Neural crest cell (in vitro differentiated cells): ENCODE measurements around the gene SORT1. TPM values are rescaled to one million over a fixed set of nuclear protein-coding genes. Genes with fewer than 3 reads are reported as not detected.
A peak's percentile ranks its signal among the peaks of the same experiment; 100 is the strongest.

Experiments
- DNase-seq: peaks from one replicate; pipeline ENCODE4 v3.0.0; 2021; ENCODE audit warnings: low read depth, mixed read lengths, low spot score
- H3K27ac Mint-ChIP-seq: one replicate; pipeline ENCODE4 v1.8.0; 2021; ENCODE audit warnings: mild to moderate bottlenecking, mixed read lengths; ENCODE audit not compliant: unreplicated experiment
- H3K27me3 Mint-ChIP-seq: 2 replicates; pipeline ENCODE4 v1.8.0; 2021; ENCODE audit warnings: low read depth, mild to moderate bottlenecking, mixed read lengths
- H3K36me3 Mint-ChIP-seq: 2 replicates; pipeline ENCODE4 v1.8.0; 2021; ENCODE audit warnings: low read depth, mild to moderate bottlenecking, mixed read lengths
- H3K4me1 Mint-ChIP-seq: 2 replicates; pipeline ENCODE4 v1.8.0; 2021; ENCODE audit warnings: mixed read lengths
- H3K4me3 Mint-ChIP-seq: one replicate; pipeline ENCODE4 v1.8.0; 2021; ENCODE audit warnings: mild to moderate bottlenecking, mixed read lengths
- H3K9me3 Mint-ChIP-seq: 2 replicates; pipeline ENCODE4 v1.8.0; 2021; ENCODE audit warnings: mixed read lengths
- CTCF ChIP-seq: fragments of 200-600 bp; sonication (generic); conservative IDR thresholded peaks from 2 replicates; pipeline ENCODE4 v1.5.0; 2021; ENCODE audit warnings: antibody characterized with exemption, mild to moderate bottlenecking
- total RNA-seq: library from RNA; stranded (reverse); gene quantifications from 2 replicates; pipeline ENCODE4 v1.2.1, GENCODE V29; 2021

Gene SORT1
- total RNA-seq, 1 donor from 2014 or later, result 60.8 TPM

- H3K4me1 Mint-ChIP-seq, result no peaks in the 10 kb centered on the region
- no peaks in the 10 kb centered on the region for H3K27me3 Mint-ChIP-seq
- TF ChIP-seq CTCF, result no peak
- H3K4me3 Mint-ChIP-seq, result no peak overlapping the region
- H3K36me3 Mint-ChIP-seq, result peaks cover 9% of the 10 kb centered on the region
- no peak overlapping the region for H3K27ac Mint-ChIP-seq
- no peak for DNase-seq
- no peaks in the 10 kb centered on the region for H3K9me3 Mint-ChIP-seq
Observed at GRCh38 chr1:109316506-109316905, 81.2 kb downstream of the SORT1 start.

GRCh38 chr1:109315288-109315687, 82.4 kb downstream of the SORT1 start:
- peaks cover 6% of the 10 kb centered on the region for H3K36me3 Mint-ChIP-seq
- TF ChIP-seq CTCF, result no peak
- H3K27me3 Mint-ChIP-seq, result no peaks in the 10 kb centered on the region

GRCh38 chr1:109314795-109315194, 82.9 kb downstream of the SORT1 start:
- Mint-ChIP-seq H3K4me3 (no peak overlapping the region), H3K27ac (no peak overlapping the region), H3K27me3 (no peaks in the 10 kb centered on the region), H3K4me1 (no peaks in the 10 kb centered on the region), H3K36me3 (peaks cover 6% of the 10 kb centered on the region), H3K9me3 (no peaks in the 10 kb centered on the region)
- no peak for DNase-seq
- TF ChIP-seq CTCF, result no peak

More at GRCh38 chr1:109315288-109315687, 82.4 kb downstream of the SORT1 start:
- no peak for DNase-seq
- Mint-ChIP-seq H3K4me1 (no peaks in the 10 kb centered on the region), H3K4me3 (no peak overlapping the region), H3K27ac (no peak overlapping the region), H3K9me3 (no peaks in the 10 kb centered on the region)

- no peak for DNase-seq
- TF ChIP-seq CTCF, result no peak
- no peak overlapping the region for H3K27ac Mint-ChIP-seq
- H3K9me3 Mint-ChIP-seq, result no peaks in the 10 kb centered on the region
- no peak overlapping the region for H3K4me3 Mint-ChIP-seq
- H3K36me3 Mint-ChIP-seq, result peaks cover 6% of the 10 kb centered on the region
- H3K4me1 Mint-ChIP-seq, result no peaks in the 10 kb centered on the region
- no peaks in the 10 kb centered on the region for H3K27me3 Mint-ChIP-seq
Observed at GRCh38 chr1:109312978-109313775, 84.5 kb downstream of the SORT1 start.

- H3K27ac Mint-ChIP-seq, result peak overlapping the region; percentile 57
- peaks cover 5% of the 10 kb centered on the region for H3K4me1 Mint-ChIP-seq
- H3K27me3 Mint-ChIP-seq, result no peaks in the 10 kb centered on the region
- peaks cover 6% of the 10 kb centered on the region for H3K36me3 Mint-ChIP-seq
- H3K9me3 Mint-ChIP-seq, result no peaks in the 10 kb centered on the region
- no peak for TF ChIP-seq CTCF
- H3K4me3 Mint-ChIP-seq, result no peak overlapping the region
- DNase-seq, result no peak
Observed at GRCh38 chr1:109312246-109312645, 85.5 kb downstream of the SORT1 start.
